HepG2 (cell line): ENCODE data around the gene CIAO3. TPM values are rescaled to one million over a fixed set of nuclear protein-coding genes. Genes with fewer than 3 reads are reported as not detected.

Experiments
- AKAP8 ChIP-seq: sonication (generic); formaldehyde crosslinking; IDR thresholded peaks from 2 replicates; pipeline ENCODE4 v1.5.1; 2020; ENCODE audit warnings: mild to moderate bottlenecking, missing genetic modification reagents
- CCAR2 ChIP-seq: fragments of 200-400 bp; formaldehyde crosslinking; optimal IDR thresholded peaks from 2 replicates; pipeline ENCODE3; 2018; ENCODE audit warnings: low read depth, mild to moderate bottlenecking, low read length, moderate library complexity
- MIXL1 ChIP-seq: IDR thresholded peaks from 2 replicates; pipeline ENCODE4 v1.6.1; 2016
- MTERF4 ChIP-seq: sonication (generic); formaldehyde crosslinking; IDR thresholded peaks from 2 replicates; pipeline ENCODE4 v1.8.0; 2023; ENCODE audit warnings: mild to moderate bottlenecking, missing genetic modification reagents
- NFYC ChIP-seq: IDR thresholded peaks from 2 replicates; pipeline ENCODE4 v1.6.1; 2016; ENCODE audit warnings: missing genetic modification reagents, missing compliant biosample characterization
- NR2F1 ChIP-seq, 2 experiments: fragments of 450-650 bp in 1 of 2; formaldehyde crosslinking in 1 of 2; IDR thresholded peaks; 2 replicates each; pipeline versions ENCODE4 v1.5.0 to v1.6.1; 2016 to 2020; ENCODE audit warnings: mild to moderate bottlenecking in 1 of 2, missing compliant biosample characterization in 1 of 2, missing genetic modification reagents in 1 of 2, moderate library complexity in 1 of 2
- THRA ChIP-seq: sonication (generic); formaldehyde crosslinking; IDR thresholded peaks from 2 replicates; pipeline ENCODE4 v1.4.0; 2020; ENCODE audit warnings: missing genetic modification reagents, borderline replicate concordance
- ZBTB33 ChIP-seq: sonication (generic); formaldehyde crosslinking; IDR thresholded peaks from 2 replicates; pipeline ENCODE4 v1.4.0; 2020; ENCODE audit warnings: missing genetic modification reagents
- ZIK1 ChIP-seq: sonication (generic); formaldehyde crosslinking; IDR thresholded peaks from 2 replicates; pipeline ENCODE4 v1.5.0; 2020; ENCODE audit warnings: mild to moderate bottlenecking, low read depth, missing genetic modification reagents, borderline replicate concordance
- ZNF260 ChIP-seq: sonication (generic); formaldehyde crosslinking; IDR thresholded peaks from 2 replicates; pipeline ENCODE4 v1.4.0; 2020; ENCODE audit warnings: missing genetic modification reagents, low read depth, mild to moderate bottlenecking, borderline replicate concordance
- ZNF326 ChIP-seq: sonication (generic); formaldehyde crosslinking; IDR thresholded peaks from 2 replicates; pipeline ENCODE4 v1.4.0; 2020; ENCODE audit warnings: missing genetic modification reagents, borderline replicate concordance
- ZNF431 ChIP-seq: sonication (generic); formaldehyde crosslinking; IDR thresholded peaks from 2 replicates; pipeline ENCODE4 v1.9.0; 2022; ENCODE audit warnings: missing genetic modification reagents, low read depth, mild to moderate bottlenecking, borderline replicate concordance
- ZNF441 ChIP-seq: sonication (generic); formaldehyde crosslinking; IDR thresholded peaks from 2 replicates; pipeline ENCODE4 v1.7.0; 2021; ENCODE audit warnings: missing genetic modification reagents, borderline replicate concordance
- ZNF549 ChIP-seq: sonication (generic); formaldehyde crosslinking; IDR thresholded peaks from 2 replicates; pipeline ENCODE4 v1.5.0; 2020; ENCODE audit warnings: missing genetic modification reagents
- ZNF562 ChIP-seq: sonication (generic); formaldehyde crosslinking; IDR thresholded peaks from 2 replicates; pipeline ENCODE4 v1.8.0; 2022; ENCODE audit warnings: missing genetic modification reagents, borderline replicate concordance
- polyA plus RNA-seq, 8 experiments: library from polyadenylated mRNA; depleted of rRNA in 3 of 8; stranded (reverse) in 7 of 8; unstranded in 1 of 8; fragments of >200 nt; fragmentation: Illumina TruSeq in 4 of 8; extraction: Trizol in 4 of 8; gene quantifications; 2 replicates each; pipeline versions ENCODE4 v1.2.1 to v1.2.3, GENCODE V29; 2011 to 2016; ENCODE audit warnings: low read depth in 4 of 8, missing spikeins in 1 of 8, mixed read lengths in 1 of 8; ENCODE audit not compliant: insufficient read depth in 1 of 8
- total RNA-seq, 5 experiments: library from RNA; depleted of rRNA; stranded (reverse); fragments of >200 nt; fragmentation: Illumina TruSeq; extraction: Trizol; gene quantifications; 2 replicates each; pipeline ENCODE4 v1.2.3, GENCODE V29; 2016; ENCODE audit warnings: low read depth in 1 of 5
- TF ChIP-seq, protein P1 (sequence below): sonication (generic); formaldehyde crosslinking; IDR thresholded peaks from 2 replicates; pipeline ENCODE4 v1.4.0; 2020; ENCODE audit warnings: missing genetic modification reagents
- TF ChIP-seq, protein P2 (sequence below): IDR thresholded peaks from 2 replicates; pipeline ENCODE4 v1.6.1; 2016; ENCODE audit warnings: missing biosample characterization, missing genetic modification reagents, low read depth

CIAO3 gene
- total and polyA plus RNA-seq, 2 of the 13 experiments (the other 11 are each of a cell fraction or from before 2014, with no cell fraction given) = 21.7 to 25.0 TPM

DNA sequence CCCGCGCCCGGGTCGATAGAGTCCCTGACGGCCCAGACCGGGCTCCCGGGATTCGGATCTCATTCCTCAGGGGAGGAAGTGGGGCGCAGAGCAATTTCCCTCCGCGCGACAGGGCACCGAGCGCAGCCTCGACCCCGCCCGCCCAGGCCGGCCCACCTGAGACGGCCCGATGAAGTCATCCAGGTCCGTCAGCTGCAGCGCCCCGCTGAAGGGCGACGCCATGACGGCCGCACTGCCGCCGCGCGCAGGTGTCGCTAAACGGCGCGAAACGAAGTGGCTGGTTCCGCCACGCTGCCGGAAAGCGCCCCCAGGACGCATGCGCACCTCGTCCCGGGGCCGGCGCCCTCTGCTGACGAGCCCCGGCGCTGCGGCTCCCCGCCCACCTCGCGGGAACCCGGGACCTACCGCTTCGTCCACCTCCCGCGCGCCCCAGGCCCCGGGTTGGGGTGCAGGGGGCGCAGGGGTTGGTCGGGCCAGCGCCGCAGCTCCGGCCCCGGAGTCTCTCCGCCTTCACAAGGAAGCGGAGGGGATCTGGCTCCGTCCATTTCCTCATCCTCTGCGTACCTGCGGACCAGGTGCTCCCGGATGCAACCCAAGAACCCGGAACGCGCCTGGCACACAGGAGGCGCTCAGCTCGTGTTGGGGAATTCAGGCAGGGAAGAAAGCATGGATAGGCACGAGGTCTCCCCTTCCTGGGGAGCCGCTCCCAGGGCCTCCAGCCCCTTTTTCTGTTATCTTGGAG is at the start of gene CIAO3 (continued):
- TF ChIP-seq ZBTB33 (CRISPR knock-in tag) (peak; percentile 77), ZIK1 (CRISPR knock-in tag) (peak; percentile 50; the same call in 1 of the 2 replicates), ZNF562 (CRISPR knock-in tag) (no peak), AKAP8 (CRISPR knock-in tag) (peak; percentile 90; the same call in 1 of the 2 replicates), THRA (CRISPR knock-in tag) (peak; percentile 67), MIXL1 (CRISPR knock-in tag) (peak; percentile 55; the same call in 1 of the 2 replicates), ZNF326 (no peak), NR2F1 (CRISPR knock-in tag; IDR thresholded peaks at IDR 0.05) (no peak), MTERF4 (no peak), CCAR2 (no peak), ZNF431 (CRISPR knock-in tag) (peak; percentile 64; the same call in 1 of the 2 replicates), NFYC (CRISPR knock-in tag) (peak; percentile 49; the same call in 1 of the 2 replicates), ZNF549 (CRISPR knock-in tag) (no peak), ZNF441 (CRISPR knock-in tag) (0 out of 2 replicates have a peak, but pooled peaks have one; percentile 16), ZNF260 (no peak)
- TF ChIP-seq, protein P1, sequence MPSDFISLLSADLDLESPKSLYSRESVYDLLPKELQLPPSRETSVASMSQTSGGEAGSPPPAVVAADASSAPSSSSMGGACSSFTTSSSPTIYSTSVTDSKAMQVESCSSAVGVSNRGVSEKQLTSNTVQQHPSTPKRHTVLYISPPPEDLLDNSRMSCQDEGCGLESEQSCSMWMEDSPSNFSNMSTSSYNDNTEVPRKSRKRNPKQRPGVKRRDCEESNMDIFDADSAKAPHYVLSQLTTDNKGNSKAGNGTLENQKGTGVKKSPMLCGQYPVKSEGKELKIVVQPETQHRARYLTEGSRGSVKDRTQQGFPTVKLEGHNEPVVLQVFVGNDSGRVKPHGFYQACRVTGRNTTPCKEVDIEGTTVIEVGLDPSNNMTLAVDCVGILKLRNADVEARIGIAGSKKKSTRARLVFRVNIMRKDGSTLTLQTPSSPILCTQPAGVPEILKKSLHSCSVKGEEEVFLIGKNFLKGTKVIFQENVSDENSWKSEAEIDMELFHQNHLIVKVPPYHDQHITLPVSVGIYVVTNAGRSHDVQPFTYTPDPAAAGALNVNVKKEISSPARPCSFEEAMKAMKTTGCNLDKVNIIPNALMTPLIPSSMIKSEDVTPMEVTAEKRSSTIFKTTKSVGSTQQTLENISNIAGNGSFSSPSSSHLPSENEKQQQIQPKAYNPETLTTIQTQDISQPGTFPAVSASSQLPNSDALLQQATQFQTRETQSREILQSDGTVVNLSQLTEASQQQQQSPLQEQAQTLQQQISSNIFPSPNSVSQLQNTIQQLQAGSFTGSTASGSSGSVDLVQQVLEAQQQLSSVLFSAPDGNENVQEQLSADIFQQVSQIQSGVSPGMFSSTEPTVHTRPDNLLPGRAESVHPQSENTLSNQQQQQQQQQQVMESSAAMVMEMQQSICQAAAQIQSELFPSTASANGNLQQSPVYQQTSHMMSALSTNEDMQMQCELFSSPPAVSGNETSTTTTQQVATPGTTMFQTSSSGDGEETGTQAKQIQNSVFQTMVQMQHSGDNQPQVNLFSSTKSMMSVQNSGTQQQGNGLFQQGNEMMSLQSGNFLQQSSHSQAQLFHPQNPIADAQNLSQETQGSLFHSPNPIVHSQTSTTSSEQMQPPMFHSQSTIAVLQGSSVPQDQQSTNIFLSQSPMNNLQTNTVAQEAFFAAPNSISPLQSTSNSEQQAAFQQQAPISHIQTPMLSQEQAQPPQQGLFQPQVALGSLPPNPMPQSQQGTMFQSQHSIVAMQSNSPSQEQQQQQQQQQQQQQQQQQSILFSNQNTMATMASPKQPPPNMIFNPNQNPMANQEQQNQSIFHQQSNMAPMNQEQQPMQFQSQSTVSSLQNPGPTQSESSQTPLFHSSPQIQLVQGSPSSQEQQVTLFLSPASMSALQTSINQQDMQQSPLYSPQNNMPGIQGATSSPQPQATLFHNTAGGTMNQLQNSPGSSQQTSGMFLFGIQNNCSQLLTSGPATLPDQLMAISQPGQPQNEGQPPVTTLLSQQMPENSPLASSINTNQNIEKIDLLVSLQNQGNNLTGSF = peak; percentile 34; the same call in 1 of the 2 replicates
- TF ChIP-seq, protein P2, sequence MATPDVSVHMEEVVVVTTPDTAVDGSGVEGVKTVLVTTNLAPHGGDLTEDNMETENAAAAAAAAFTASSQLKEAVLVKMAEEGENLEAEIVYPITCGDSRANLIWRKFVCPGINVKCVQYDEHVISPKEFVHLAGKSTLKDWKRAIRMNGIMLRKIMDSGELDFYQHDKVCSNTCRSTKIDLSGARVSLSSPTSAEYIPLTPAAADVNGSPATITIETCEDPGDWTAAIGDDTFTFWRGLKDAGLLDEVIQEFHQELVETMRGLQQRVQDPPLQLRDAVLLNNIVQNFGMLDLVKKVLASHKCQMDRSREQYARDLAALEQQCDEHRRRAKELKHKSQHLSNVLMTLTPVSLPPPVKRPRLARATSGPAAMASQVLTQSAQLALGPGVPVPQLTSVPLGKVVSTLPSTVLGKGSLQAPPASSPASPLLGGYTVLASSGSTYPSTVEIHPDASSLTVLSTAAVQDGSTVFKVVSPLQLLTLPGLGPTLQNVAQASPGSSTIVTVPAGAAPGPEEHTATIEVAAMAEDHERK (CRISPR knock-in tag) = peak; percentile 78
